Measurements from ENCODE around the gene ZDHHC12. TPM values are rescaled to one million over a fixed set of nuclear protein-coding genes. Genes with fewer than 3 reads are reported as not detected.

ZDHHC12 gene
- total RNA-seq, 1 donor from 2014 or later, result 23.6 TPM

GRCh38 chr9:128715436-128715750 is 8.5 kb downstream of the ZDHHC12 start:
- H3K4me3 Mint-ChIP-seq (ENCODE audit: unreplicated experiment), result no peak overlapping the region
- H3K9me3 Mint-ChIP-seq (ENCODE audit: low read depth), result no peaks in the 10 kb centered on the region
- TF ChIP-seq CTCF (IDR thresholded peaks at IDR 0.05), result no peak
- H3K36me3 Mint-ChIP-seq (ENCODE audit: low read depth), result no peaks in the 10 kb centered on the region
- H3K4me1 Mint-ChIP-seq (ENCODE audit: low read depth), result no peaks in the 10 kb centered on the region
- no peak overlapping the region for H3K27ac Mint-ChIP-seq (ENCODE audit: unreplicated experiment)
- H3K27me3 Mint-ChIP-seq (ENCODE audit: low read depth), result no peaks in the 10 kb centered on the region
- DNase-seq (ENCODE audit: low spot score), result peak; percentile 58

DNA sequence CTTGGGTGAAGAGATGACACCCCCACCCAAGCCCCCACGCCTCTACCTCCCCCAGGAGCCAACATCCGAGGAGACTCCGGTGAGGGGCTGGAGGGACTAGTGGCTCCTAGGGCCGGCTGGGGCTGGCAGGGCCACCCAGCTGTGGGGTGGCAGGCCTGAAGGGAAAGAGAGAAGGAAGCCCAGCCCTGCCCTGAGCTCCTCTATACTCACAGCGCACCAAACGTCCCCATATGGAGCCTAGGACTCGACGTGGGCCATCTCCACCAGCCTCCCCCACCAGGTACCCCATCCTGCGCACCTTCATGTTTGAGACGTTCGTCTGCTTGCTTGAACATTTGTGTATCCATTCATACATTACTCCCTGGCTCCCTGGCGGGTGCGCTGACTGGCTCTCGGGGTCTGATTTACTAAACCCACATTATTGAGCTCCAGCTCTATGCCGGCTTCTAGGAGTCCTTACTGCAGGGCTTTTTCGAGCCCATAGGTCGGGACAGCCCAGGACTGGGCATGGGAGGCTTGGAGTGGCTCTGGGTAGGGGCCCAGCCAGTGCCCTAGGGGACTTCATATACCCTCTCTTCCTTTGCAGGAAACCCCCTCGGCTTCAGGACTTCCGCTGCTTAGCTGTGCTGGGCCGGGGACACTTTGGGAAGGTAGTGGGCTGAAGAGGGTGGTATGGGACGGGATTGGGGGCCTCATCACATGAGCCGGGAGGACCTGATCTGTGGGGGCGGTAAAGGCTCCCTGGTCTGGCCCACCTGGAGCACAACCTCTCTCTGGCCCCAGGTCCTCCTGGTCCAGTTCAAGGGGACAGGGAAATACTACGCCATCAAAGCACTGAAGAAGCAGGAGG is 9.1 kb downstream of the ZDHHC12 start:
- no peaks in the 10 kb centered on the region for H3K9me3 Mint-ChIP-seq (ENCODE audit: low read depth)
- H3K27ac Mint-ChIP-seq (ENCODE audit: unreplicated experiment), result no peak overlapping the region
- no peaks in the 10 kb centered on the region for H3K36me3 Mint-ChIP-seq (ENCODE audit: low read depth)
- no peak for TF ChIP-seq CTCF (IDR thresholded peaks at IDR 0.05)
- DNase-seq (ENCODE audit: low spot score), result peak; percentile 68
- no peaks in the 10 kb centered on the region for H3K4me1 Mint-ChIP-seq (ENCODE audit: low read depth)
- no peaks in the 10 kb centered on the region for H3K27me3 Mint-ChIP-seq (ENCODE audit: low read depth)
- H3K4me3 Mint-ChIP-seq (ENCODE audit: unreplicated experiment), result no peak overlapping the region

GRCh38 chr9:128713941-128714573 is 9.9 kb downstream of the ZDHHC12 start:
- Mint-ChIP-seq H3K27ac (ENCODE audit: unreplicated experiment) (no peak overlapping the region), H3K4me3 (ENCODE audit: unreplicated experiment) (no peak overlapping the region), H3K9me3 (ENCODE audit: low read depth) (no peaks in the 10 kb centered on the region), H3K27me3 (ENCODE audit: low read depth) (no peaks in the 10 kb centered on the region), H3K4me1 (ENCODE audit: low read depth) (no peaks in the 10 kb centered on the region), H3K36me3 (ENCODE audit: low read depth) (no peaks in the 10 kb centered on the region)
- TF ChIP-seq CTCF (IDR thresholded peaks at IDR 0.05), result no peak
- peak; percentile 56 for DNase-seq (ENCODE audit: low spot score)

- Mint-ChIP-seq H3K9me3 (ENCODE audit: low read depth) (no peaks in the 10 kb centered on the region), H3K4me3 (ENCODE audit: unreplicated experiment) (no peak overlapping the region), H3K27ac (ENCODE audit: unreplicated experiment) (no peak overlapping the region), H3K27me3 (ENCODE audit: low read depth) (no peaks in the 10 kb centered on the region), H3K36me3 (ENCODE audit: low read depth) (no peaks in the 10 kb centered on the region), H3K4me1 (ENCODE audit: low read depth) (no peaks in the 10 kb centered on the region)
- DNase-seq (ENCODE audit: low spot score), result peak; percentile 72
- TF ChIP-seq CTCF (IDR thresholded peaks at IDR 0.05), result no peak
Measured at GRCh38 chr9:128713411-128713780, 10.5 kb downstream of the ZDHHC12 start.

DNA sequence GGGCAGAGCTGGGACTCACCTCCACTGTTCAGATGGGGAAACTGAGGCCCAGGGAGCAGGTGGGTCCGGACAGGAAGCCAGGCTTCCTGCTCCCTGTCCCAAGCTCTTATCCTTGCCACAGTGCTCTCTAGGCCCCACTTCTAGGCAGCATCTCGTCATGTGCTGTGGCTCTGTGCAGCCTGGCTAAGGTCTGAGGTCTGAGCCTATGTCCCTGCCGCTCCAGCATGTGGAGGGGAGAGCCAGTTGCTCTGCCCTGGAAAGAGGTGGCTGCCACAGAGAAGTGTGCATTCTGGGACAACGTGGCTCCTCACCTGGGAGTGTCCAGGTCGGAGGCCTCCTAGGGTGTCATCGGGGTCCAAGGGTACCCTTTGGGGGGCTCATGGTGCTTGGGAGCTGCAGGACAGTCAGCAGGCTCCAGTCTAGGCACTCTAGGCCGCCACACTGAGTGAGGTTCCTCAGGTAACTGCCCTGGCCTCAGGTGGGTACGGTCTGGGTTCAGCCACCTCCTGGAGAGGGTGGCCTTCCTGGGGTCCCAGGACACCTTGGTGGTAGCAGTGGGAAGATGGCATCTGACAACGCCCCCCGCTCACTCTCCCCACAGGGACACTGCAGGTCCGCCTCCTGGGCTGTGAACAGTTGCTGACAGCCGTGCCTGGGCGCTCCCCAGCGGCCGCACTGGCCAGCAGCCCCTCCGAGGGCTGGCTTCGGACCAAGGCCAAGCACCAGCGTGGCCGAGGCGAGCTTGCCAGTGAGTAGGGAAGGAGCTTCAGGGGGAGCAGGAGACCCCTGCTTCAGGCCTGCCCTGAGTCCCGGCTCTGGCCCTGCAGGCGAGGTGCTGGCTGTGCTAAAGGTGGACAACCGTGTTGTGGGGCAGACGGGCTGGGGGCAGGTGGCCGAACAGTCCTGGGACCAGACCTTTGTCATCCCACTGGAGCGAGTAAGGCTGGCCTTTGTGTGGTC is 11.2 kb downstream of the ZDHHC12 start:
- H3K27ac Mint-ChIP-seq (ENCODE audit: unreplicated experiment), result no peak overlapping the region
- H3K4me1 Mint-ChIP-seq (ENCODE audit: low read depth), result no peaks in the 10 kb centered on the region
- H3K4me3 Mint-ChIP-seq (ENCODE audit: unreplicated experiment), result no peak overlapping the region
- no peaks in the 10 kb centered on the region for H3K27me3 Mint-ChIP-seq (ENCODE audit: low read depth)
- DNase-seq (ENCODE audit: low spot score), result peak; percentile 80
- H3K9me3 Mint-ChIP-seq (ENCODE audit: low read depth), result no peaks in the 10 kb centered on the region
- no peak for TF ChIP-seq CTCF (IDR thresholded peaks at IDR 0.05)
- H3K36me3 Mint-ChIP-seq (ENCODE audit: low read depth), result no peaks in the 10 kb centered on the region
